Measurements from ENCODE around the gene TMEM63A. TPM values are rescaled to one million over a fixed set of nuclear protein-coding genes. Genes with fewer than 3 reads are reported as not detected.

Gene TMEM63A
- total and polyA plus RNA-seq, 2 experiments from 2014 or later = 11.9 to 13.5 TPM

GRCh38 chr1:225897595-225898514 is 15.7 kb upstream of the TMEM63A start:
- H3K4me2 ChIP-seq (ENCODE audit: unreplicated experiment) = no peak overlapping the region
- no peaks in the 10 kb centered on the region for H3K9me3 ChIP-seq (ENCODE audit: low read depth)
- no peaks in the 10 kb centered on the region for H3F3A ChIP-seq (ENCODE audit: insufficient read depth)
- H2AFZ ChIP-seq = no peak overlapping the region
- no peak overlapping the region for H3K9ac ChIP-seq
- H3K27me3 ChIP-seq (replicated peaks; ENCODE audit: insufficient read depth) = no peaks in the 10 kb centered on the region
- H4K20me1 ChIP-seq (ENCODE audit: insufficient read depth) = no peaks in the 10 kb centered on the region
- no peaks in the 10 kb centered on the region for H3K36me3 ChIP-seq (ENCODE audit: low read depth)
- no peak for TF ChIP-seq EZH2 (IDR thresholded peaks at IDR 0.05; ENCODE audit: insufficient read depth, poor library complexity, severe bottlenecking)
- TF ChIP-seq EZH2phosphoT487 (IDR thresholded peaks at IDR 0.05; ENCODE audit: insufficient read depth, low read depth) = no peak
- no peak overlapping the region for H3K4me3 ChIP-seq
- WGBS, 2 experiments (ENCODE audit: low coverage in 1 of 2, low lambda C conversion rate in 2 of 2, missing lambda C conversion rate in 2 of 2) = 81 to 82% methylated on average over 19 of the region's 19 CpGs
- no peak for DNase-seq
- H3K27ac ChIP-seq = no peak overlapping the region
- no peaks in the 10 kb centered on the region for H3K9me2 ChIP-seq (ENCODE audit: insufficient read depth)
- in situ Hi-C loops (cut with MboI) = no loop called here
- H3K79me2 ChIP-seq (ENCODE audit: insufficient read depth) = no peaks in the 10 kb centered on the region
- H3K4me1 ChIP-seq (ENCODE audit: insufficient read depth) = no peaks in the 10 kb centered on the region

- no peak overlapping the region for H2AFZ ChIP-seq
- WGBS, 2 experiments (ENCODE audit: low coverage in 1 of 2, low lambda C conversion rate in 2 of 2, missing lambda C conversion rate in 2 of 2) = 74 to 84% methylated on average over 7 of the region's 7 CpGs
- no peaks in the 10 kb centered on the region for H3K27me3 ChIP-seq (replicated peaks; ENCODE audit: insufficient read depth)
Measured at GRCh38 chr1:225896937-225897549, 14.9 kb upstream of the TMEM63A start.

GRCh38 chr1:225896494-225896893 is 14.3 kb upstream of the TMEM63A start:
- Histone ChIP-seq H3K27ac (no peak overlapping the region), H3K9ac (no peak overlapping the region), H3F3A (ENCODE audit: insufficient read depth) (no peaks in the 10 kb centered on the region), H3K4me1 (ENCODE audit: insufficient read depth) (no peaks in the 10 kb centered on the region), H3K4me2 (ENCODE audit: unreplicated experiment) (no peak overlapping the region), H3K9me2 (ENCODE audit: insufficient read depth) (no peaks in the 10 kb centered on the region), H2AFZ (no peak overlapping the region), H3K79me2 (ENCODE audit: insufficient read depth) (no peaks in the 10 kb centered on the region), H4K20me1 (ENCODE audit: insufficient read depth) (no peaks in the 10 kb centered on the region), H3K27me3 (replicated peaks; ENCODE audit: insufficient read depth) (no peaks in the 10 kb centered on the region), H3K9me3 (ENCODE audit: low read depth) (no peaks in the 10 kb centered on the region), H3K36me3 (ENCODE audit: low read depth) (no peaks in the 10 kb centered on the region), H3K4me3 (no peak overlapping the region)
- DNase-seq = no peak
- WGBS, 2 experiments (ENCODE audit: low coverage in 1 of 2, low lambda C conversion rate in 2 of 2, missing lambda C conversion rate in 2 of 2) = 63 to 66% methylated on average over 5 of the region's 5 CpGs
- no peak for TF ChIP-seq EZH2phosphoT487 (IDR thresholded peaks at IDR 0.05; ENCODE audit: insufficient read depth, low read depth)
- TF ChIP-seq EZH2 (IDR thresholded peaks at IDR 0.05; ENCODE audit: insufficient read depth, poor library complexity, severe bottlenecking) = no peak
- in situ Hi-C loops (cut with MboI) = no loop called here

More at GRCh38 chr1:225896937-225897549, 14.9 kb upstream of the TMEM63A start:
- H3K79me2 ChIP-seq (ENCODE audit: insufficient read depth) = no peaks in the 10 kb centered on the region
- in situ Hi-C loops (cut with MboI) = no loop called here
- no peak overlapping the region for H3K4me2 ChIP-seq (ENCODE audit: unreplicated experiment)
- DNase-seq = no peak
- no peaks in the 10 kb centered on the region for H3K9me3 ChIP-seq (ENCODE audit: low read depth)
- no peak overlapping the region for H3K4me3 ChIP-seq
- H3F3A ChIP-seq (ENCODE audit: insufficient read depth) = no peaks in the 10 kb centered on the region
- H3K9me2 ChIP-seq (ENCODE audit: insufficient read depth) = no peaks in the 10 kb centered on the region
- no peaks in the 10 kb centered on the region for H3K4me1 ChIP-seq (ENCODE audit: insufficient read depth)
- no peak overlapping the region for H3K27ac ChIP-seq
- H4K20me1 ChIP-seq (ENCODE audit: insufficient read depth) = no peaks in the 10 kb centered on the region
- TF ChIP-seq EZH2 (IDR thresholded peaks at IDR 0.05; ENCODE audit: insufficient read depth, poor library complexity, severe bottlenecking) = no peak
- no peak for TF ChIP-seq EZH2phosphoT487 (IDR thresholded peaks at IDR 0.05; ENCODE audit: insufficient read depth, low read depth)
- H3K9ac ChIP-seq = no peak overlapping the region
- H3K36me3 ChIP-seq (ENCODE audit: low read depth) = no peaks in the 10 kb centered on the region

- no peaks in the 10 kb centered on the region for H3F3A ChIP-seq (ENCODE audit: insufficient read depth)
- no peaks in the 10 kb centered on the region for H3K9me3 ChIP-seq (ENCODE audit: low read depth)
- TF ChIP-seq EZH2 (IDR thresholded peaks at IDR 0.05; ENCODE audit: insufficient read depth, poor library complexity, severe bottlenecking) (no peak), EZH2phosphoT487 (IDR thresholded peaks at IDR 0.05; ENCODE audit: insufficient read depth, low read depth) (no peak)
- H3K4me1 ChIP-seq (ENCODE audit: insufficient read depth) = no peaks in the 10 kb centered on the region
- H3K4me2 ChIP-seq (ENCODE audit: unreplicated experiment) = no peak overlapping the region
- no peak overlapping the region for H2AFZ ChIP-seq
- no peaks in the 10 kb centered on the region for H3K79me2 ChIP-seq (ENCODE audit: insufficient read depth)
- H3K4me3 ChIP-seq = no peak overlapping the region
- H3K27me3 ChIP-seq (replicated peaks; ENCODE audit: insufficient read depth) = no peaks in the 10 kb centered on the region
- DNase-seq = no peak
- no peaks in the 10 kb centered on the region for H3K36me3 ChIP-seq (ENCODE audit: low read depth)
- H3K9me2 ChIP-seq (ENCODE audit: insufficient read depth) = no peaks in the 10 kb centered on the region
- no peaks in the 10 kb centered on the region for H4K20me1 ChIP-seq (ENCODE audit: insufficient read depth)
- WGBS, 2 experiments (ENCODE audit: low coverage in 1 of 2, low lambda C conversion rate in 2 of 2, missing lambda C conversion rate in 2 of 2) = 93 to 96% methylated on average over 6 of the region's 6 CpGs
- in situ Hi-C loops (cut with MboI) = no loop called here
- no peak overlapping the region for H3K9ac ChIP-seq
- no peak overlapping the region for H3K27ac ChIP-seq
Measured at GRCh38 chr1:225892307-225892706, 10.1 kb upstream of the TMEM63A start.
